ENCODE measurements around the gene TMOD2.

DNA sequence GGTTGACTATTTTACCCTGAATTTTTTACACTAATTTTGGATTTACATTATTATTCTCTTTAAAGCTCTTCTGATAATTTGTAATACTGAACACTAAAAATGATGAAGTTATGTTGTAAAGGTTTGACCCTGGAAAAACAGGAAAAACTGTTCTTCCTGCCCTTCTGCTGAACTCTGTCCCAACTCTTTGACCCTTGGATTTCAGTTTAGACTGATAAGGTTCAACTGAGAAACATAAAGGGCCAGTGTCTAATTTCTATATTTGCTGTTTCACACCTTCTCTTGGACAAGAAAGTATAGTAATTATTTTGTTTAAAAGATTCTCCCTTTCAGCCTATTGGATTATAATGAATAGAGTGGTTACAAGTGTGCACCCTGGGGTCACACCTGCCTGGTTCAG, 65.2 kb downstream of the TMOD2 start:
- TF ChIP-seq, protein P1, sequence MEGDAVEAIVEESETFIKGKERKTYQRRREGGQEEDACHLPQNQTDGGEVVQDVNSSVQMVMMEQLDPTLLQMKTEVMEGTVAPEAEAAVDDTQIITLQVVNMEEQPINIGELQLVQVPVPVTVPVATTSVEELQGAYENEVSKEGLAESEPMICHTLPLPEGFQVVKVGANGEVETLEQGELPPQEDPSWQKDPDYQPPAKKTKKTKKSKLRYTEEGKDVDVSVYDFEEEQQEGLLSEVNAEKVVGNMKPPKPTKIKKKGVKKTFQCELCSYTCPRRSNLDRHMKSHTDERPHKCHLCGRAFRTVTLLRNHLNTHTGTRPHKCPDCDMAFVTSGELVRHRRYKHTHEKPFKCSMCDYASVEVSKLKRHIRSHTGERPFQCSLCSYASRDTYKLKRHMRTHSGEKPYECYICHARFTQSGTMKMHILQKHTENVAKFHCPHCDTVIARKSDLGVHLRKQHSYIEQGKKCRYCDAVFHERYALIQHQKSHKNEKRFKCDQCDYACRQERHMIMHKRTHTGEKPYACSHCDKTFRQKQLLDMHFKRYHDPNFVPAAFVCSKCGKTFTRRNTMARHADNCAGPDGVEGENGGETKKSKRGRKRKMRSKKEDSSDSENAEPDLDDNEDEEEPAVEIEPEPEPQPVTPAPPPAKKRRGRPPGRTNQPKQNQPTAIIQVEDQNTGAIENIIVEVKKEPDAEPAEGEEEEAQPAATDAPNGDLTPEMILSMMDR (IDR thresholded peaks at IDR 0.05), result no peak
- TF ChIP-seq POLR2A (IDR thresholded peaks at IDR 0.05), result no peak
